Peyer's patch (tissue), 4 donors: Measurements from ENCODE around the gene KRT23. TPM values are rescaled to one million over a fixed set of nuclear protein-coding genes. Genes with fewer than 3 reads are reported as not detected.

Experiments used
- DNase-seq, 3 donors: peaks; one replicate each; pipeline ENCODE4 v3.0.0-alpha.2; 2017 to 2019
- H3K27ac ChIP-seq, 4 donors: fragments of 200-600 bp; sonication (generic); one replicate each; pipeline ENCODE4 v1.5.1; 2016 to 2019
- H3K27me3 ChIP-seq, 2 donors: fragments of 200-600 bp; sonication (generic); one replicate each; pipeline ENCODE4 v1.5.1; 2019
- H3K36me3 ChIP-seq, 3 donors: fragments of 200-600 bp; sonication (generic); one replicate each; pipeline ENCODE4 v1.5.1; 2016 to 2019
- H3K4me1 ChIP-seq, 4 donors: fragments of 200-600 bp; sonication (generic); one replicate each; pipeline ENCODE4 v1.5.1; 2016 to 2019
- H3K4me3 ChIP-seq, 4 donors: fragments of 200-600 bp; sonication (generic); 1 replicate in 3 of 4; 2 replicates in 1 of 4; pipeline ENCODE4 v1.5.1; 2016 to 2019; ENCODE audit warnings: mild to moderate bottlenecking in 1 of 4
- H3K9me3 ChIP-seq, 4 donors: fragments of 200-600 bp; sonication (generic); one replicate each; pipeline ENCODE4 v1.5.1; 2016 to 2019; ENCODE audit warnings: mild to moderate bottlenecking in 1 of 4
- POLR2A ChIP-seq, 2 donors: fragments of 450-650 bp; IDR thresholded peaks; one replicate each; pipeline ENCODE4 v1.5.1; 2017; ENCODE audit warnings: antibody characterized with exemption in 2 of 2, mild to moderate bottlenecking in 2 of 2, moderate library complexity in 2 of 2
- total RNA-seq, 4 donors: library from RNA; depleted of rRNA; stranded (reverse); fragments of >200 nt; gene quantifications; one replicate each; pipeline ENCODE4 v1.1.0, GENCODE V29; 2016
- TF ChIP-seq, protein P1 (sequence below), 6 experiments: fragments of 450-650 bp in 4 of 6; fragments of 200-600 bp in 2 of 6; sonication (generic) in 1 of 6; IDR thresholded peaks; one replicate each; pipeline ENCODE4 v1.5.1; 2017 to 2019; ENCODE audit warnings: antibody characterized with exemption in 6 of 6, mild to moderate bottlenecking in 3 of 6, moderate library complexity in 1 of 6

The KRT23 gene
- total RNA-seq, 4 donors from 2014 or later = 1.1 to 2.5 TPM; not detected in 2

DNA sequence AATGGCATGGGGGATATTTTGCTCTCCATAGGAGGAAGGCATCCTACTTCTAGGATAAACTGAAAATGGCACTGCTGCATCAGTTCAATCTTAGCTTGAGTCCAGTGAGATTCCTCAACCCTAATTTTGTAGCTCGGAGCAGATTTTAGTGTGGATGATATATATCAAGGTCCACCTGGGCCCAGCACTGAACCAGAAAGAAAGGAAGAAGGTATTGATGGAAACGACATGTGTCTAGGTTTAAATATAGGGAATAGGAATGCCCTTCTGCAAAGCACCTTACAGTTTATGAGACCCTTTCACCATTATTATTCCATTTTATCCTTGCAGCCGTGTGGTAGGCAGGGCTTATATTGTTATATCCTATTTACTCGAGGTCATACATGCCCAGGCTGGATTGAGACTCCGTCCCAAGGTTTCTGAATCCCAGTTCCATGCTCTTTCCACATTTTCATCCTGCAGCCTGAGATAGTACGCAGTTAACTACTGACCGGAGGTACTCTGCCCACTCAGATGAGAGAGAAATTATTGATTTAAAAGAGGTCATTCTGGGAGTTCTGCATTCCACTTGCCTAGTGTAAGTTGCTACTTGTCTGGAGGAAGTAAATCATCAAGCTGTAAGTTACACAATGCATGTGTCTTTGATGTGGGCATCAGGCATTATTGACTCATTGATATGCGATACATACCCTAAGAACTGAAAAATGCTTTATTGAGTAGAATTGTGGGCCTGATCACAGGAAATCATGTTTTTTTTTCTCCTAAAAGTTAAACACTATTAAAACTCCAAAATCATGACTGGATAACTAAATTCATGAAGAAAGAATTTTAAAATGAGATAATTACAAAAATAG lies 19.2 kb upstream of the KRT23 start:
- no peak overlapping the region for H3K27ac ChIP-seq
- DNase-seq = no peak

DNA sequence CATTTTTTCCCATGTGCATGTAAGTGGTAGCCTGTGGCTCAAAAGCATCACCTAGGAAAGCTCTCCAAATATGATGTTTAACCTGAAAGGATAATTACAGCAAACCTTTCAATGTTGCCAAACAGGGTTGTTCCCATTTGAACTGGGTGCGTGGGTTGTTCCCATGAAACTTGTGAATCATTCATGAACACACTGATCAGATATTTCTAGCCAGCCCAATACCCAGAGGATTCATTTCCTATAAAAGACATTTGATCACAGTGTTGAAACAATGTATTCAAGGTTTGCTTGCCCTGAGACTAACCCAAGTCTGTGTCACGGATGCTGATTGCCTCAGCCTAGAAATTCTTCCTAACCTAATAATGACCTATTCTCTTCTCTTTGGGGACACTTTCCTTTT lies 16.4 kb upstream of the KRT23 start:
- Histone ChIP-seq H3K36me3 (no peaks in the 10 kb centered on the region), H3K27me3 (no peaks in the 10 kb centered on the region), H3K9me3 (no peaks in the 10 kb centered on the region), H3K4me3 (no peak overlapping the region), H3K4me1 (peaks cover 0 to 8% (median 0%) of the 10 kb centered on the region in 4 donors), H3K27ac (no peak overlapping the region)
- TF ChIP-seq POLR2A (IDR thresholded peaks at IDR 0.05) = no peak
- TF ChIP-seq, protein P1, sequence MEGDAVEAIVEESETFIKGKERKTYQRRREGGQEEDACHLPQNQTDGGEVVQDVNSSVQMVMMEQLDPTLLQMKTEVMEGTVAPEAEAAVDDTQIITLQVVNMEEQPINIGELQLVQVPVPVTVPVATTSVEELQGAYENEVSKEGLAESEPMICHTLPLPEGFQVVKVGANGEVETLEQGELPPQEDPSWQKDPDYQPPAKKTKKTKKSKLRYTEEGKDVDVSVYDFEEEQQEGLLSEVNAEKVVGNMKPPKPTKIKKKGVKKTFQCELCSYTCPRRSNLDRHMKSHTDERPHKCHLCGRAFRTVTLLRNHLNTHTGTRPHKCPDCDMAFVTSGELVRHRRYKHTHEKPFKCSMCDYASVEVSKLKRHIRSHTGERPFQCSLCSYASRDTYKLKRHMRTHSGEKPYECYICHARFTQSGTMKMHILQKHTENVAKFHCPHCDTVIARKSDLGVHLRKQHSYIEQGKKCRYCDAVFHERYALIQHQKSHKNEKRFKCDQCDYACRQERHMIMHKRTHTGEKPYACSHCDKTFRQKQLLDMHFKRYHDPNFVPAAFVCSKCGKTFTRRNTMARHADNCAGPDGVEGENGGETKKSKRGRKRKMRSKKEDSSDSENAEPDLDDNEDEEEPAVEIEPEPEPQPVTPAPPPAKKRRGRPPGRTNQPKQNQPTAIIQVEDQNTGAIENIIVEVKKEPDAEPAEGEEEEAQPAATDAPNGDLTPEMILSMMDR (IDR thresholded peaks at IDR 0.05) = no peak
- DNase-seq = no peak

More for the DNA sequence above, 19.2 kb upstream of the KRT23 start:
- no peaks in the 10 kb centered on the region for H3K9me3 ChIP-seq
- no peaks in the 10 kb centered on the region for H3K27me3 ChIP-seq
- TF ChIP-seq, protein P1 (IDR thresholded peaks at IDR 0.05) = no peak
- no peak for TF ChIP-seq POLR2A (IDR thresholded peaks at IDR 0.05)
- H3K4me3 ChIP-seq = no peak overlapping the region
- H3K4me1 ChIP-seq = no peaks in the 10 kb centered on the region
- H3K36me3 ChIP-seq = no peaks in the 10 kb centered on the region

DNA sequence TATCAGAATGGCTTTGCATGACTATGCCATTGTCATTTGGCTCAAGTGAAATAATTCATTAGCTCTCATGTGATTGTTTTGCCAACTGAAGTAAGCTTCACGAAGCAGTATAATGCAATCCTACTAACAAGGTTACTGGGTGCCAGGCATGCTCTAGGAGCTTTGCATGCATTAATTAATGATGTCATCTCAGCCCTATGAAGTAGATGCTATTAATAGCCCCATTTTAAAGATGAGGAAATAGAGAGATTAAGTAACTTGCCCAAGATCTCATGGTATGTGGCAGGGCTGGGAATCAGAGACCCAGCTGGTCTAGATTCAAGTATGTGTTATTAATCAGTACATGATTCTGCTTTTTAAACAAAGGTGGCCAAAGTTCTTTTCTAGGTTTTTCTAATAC lies 15.2 kb upstream of the KRT23 start:
- Histone ChIP-seq H3K36me3 (no peaks in the 10 kb centered on the region), H3K27me3 (no peaks in the 10 kb centered on the region), H3K4me3 (no peak overlapping the region), H3K4me1 (peaks cover 0 to 8% (median 0%) of the 10 kb centered on the region in 4 donors), H3K27ac (no peak overlapping the region), H3K9me3 (no peaks in the 10 kb centered on the region)
- TF ChIP-seq, protein P1 (IDR thresholded peaks at IDR 0.05) = no peak
- no peak for DNase-seq

DNA sequence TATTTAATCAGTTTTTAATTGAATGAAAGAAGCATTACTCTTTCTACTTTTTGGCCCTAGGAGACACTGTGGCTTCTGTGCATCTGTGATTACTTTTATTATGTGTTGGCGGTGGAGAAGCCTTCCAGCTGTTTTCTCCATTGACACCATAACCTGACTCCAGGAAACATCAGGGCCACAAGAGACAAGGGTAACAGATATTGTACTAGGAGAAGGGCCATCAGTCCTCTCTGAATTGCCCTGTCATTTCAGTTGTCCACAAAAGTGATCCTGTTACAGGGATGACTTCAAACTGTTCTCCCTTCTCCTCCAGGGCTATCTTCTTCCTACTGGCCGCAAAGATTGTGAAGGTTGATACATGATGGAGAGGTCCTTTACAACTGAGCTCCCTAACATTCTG lies 14.7 kb upstream of the KRT23 start:
- H3K36me3 ChIP-seq = no peaks in the 10 kb centered on the region
- no peaks in the 10 kb centered on the region for H3K27me3 ChIP-seq
- H3K27ac ChIP-seq = no peak overlapping the region
- DNase-seq = no peak
- H3K4me3 ChIP-seq = no peak overlapping the region
- no peaks in the 10 kb centered on the region for H3K9me3 ChIP-seq
- TF ChIP-seq, protein P1 (IDR thresholded peaks at IDR 0.05) = no peak
- H3K4me1 ChIP-seq = peaks cover 0 to 8% (median 0%) of the 10 kb centered on the region in 4 donors

DNA sequence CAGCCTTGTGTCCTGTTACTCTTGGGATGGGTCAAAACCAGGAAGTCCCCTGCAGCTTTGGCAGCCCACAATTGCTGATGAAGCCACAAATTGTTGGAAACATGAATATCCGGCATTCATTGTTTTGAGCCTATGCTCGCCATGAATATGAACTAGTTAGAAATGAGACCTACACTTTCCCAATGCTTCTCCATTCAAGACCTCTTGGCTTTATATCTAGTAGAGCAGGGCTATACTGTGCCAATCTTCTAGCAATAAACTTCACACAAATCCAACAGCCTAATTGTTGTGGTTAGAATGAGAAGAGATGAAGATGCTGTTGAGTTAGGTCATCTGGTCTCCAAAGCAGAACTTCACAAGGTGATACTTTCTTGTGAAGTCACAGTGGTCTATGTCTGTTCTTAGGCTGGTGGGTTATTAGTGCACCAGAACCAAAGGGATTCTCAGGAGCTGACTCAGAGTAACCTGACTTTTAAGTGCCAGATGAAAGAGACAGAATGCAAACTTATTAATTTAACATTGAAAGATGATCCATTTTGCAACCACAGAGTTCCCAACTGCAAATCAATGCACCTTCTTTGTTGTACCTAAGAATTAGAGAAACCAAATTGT lies 13.7 kb upstream of the KRT23 start:
- Histone ChIP-seq H3K9me3 (no peaks in the 10 kb centered on the region), H3K4me3 (no peak overlapping the region), H3K27me3 (no peaks in the 10 kb centered on the region), H3K4me1 (peaks cover 0 to 8% (median 0%) of the 10 kb centered on the region in 4 donors), H3K27ac (no peak overlapping the region), H3K36me3 (no peaks in the 10 kb centered on the region)
- DNase-seq = no peak
- no peak for TF ChIP-seq POLR2A (IDR thresholded peaks at IDR 0.05)
- TF ChIP-seq, protein P1 (IDR thresholded peaks at IDR 0.05) = no peak
